HG02588 (cell line): Measurements from ENCODE around the gene PRAMEF11.

Experiments
- ATAC-seq: cut with Tn5 transposase; IDR thresholded peaks from one replicate; pipeline ENCODE4 v1.9.1; 2021; ENCODE audit warnings: mild to moderate bottlenecking, moderate library complexity; ENCODE audit not compliant: unreplicated experiment

PRAMEF11 gene

DNA sequence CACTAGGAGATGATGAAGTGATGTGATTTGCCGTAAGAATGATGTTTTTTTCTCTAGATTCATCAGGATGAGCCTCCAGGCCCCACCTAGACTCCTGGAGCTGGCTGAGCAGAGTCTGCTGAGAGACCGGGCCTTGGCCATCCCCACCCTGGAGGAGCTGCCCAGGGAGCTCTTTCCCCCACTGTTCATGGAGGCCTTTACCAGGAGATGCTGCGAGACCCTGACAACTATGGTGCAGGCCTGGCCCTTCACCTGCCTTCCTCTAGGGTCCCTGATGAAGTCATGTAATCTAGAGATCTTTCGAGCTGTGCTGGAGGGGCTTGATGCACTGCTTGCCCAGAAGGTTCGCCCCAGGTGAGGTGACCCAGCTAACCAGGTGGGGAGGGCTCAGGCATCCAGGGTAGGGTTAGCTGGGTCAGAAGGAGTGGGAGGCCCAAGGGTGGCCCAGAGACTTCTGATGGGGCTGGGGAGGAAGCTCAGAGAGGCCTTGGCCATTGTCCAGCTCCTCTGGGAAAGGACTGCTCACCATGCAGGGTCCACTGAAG, 56.3 kb downstream of the PRAMEF11 start:
- ATAC-seq = no peak
